Ovary (tissue), 9 donors: ENCODE results near the gene MAOB. TPM values are rescaled to one million over a fixed set of nuclear protein-coding genes. Genes with fewer than 3 reads are reported as not detected.

Experiments
- DNase-seq, 5 donors: peaks; one replicate each; pipeline ENCODE4 v3.0.0-alpha.2; 2019 to 2020
- H3K27ac ChIP-seq, 2 donors: fragments of 200-600 bp; one replicate each; pipeline versions ENCODE4 v1.5.1 to v1.8.0; 2019 to 2022
- H3K27me3 ChIP-seq: fragments of 200-600 bp; one replicate; pipeline ENCODE4 v1.8.0; 2022
- H3K36me3 ChIP-seq: fragments of 200-600 bp; sonication (generic); one replicate; pipeline ENCODE4 v1.5.1; 2019
- H3K4me1 ChIP-seq: one replicate; pipeline ENCODE4 v1.8.1; 2013; ENCODE audit warnings: mild to moderate bottlenecking, moderate library complexity; ENCODE audit not compliant: insufficient read depth
- H3K4me3 ChIP-seq: fragments of 200-600 bp; sonication (generic); one replicate; pipeline ENCODE4 v1.5.1; 2017
- H3K9me3 ChIP-seq, 2 donors: fragments of 200-600 bp in 1 of 2; sonication (generic) in 1 of 2; one replicate each; pipeline versions ENCODE4 v1.5.1 to v1.8.1; 2013 to 2019; ENCODE audit warnings: mild to moderate bottlenecking in 1 of 2, moderate library complexity in 1 of 2
- EP300 ChIP-seq: sonication (generic); formaldehyde crosslinking; IDR thresholded peaks from one replicate; pipeline ENCODE4 v1.6.1; 2017; ENCODE audit warnings: antibody characterized with exemption
- POLR2A ChIP-seq: fragments of 450-650 bp; IDR thresholded peaks from one replicate; pipeline ENCODE4 v1.6.1; 2017; ENCODE audit warnings: antibody characterized with exemption, mild to moderate bottlenecking, moderate library complexity
- WGBS, 3 donors: extraction: QIAGEN DNeasy Blood & Tissue Kit in 1 of 3; methylation state at CpG; one replicate each; pipeline versions ENCODE4 v1.1.5 to v1.1.7; 2013 to 2017; 5-methylcytosine and 5-hydroxymethylcytosine counted together
- intact Hi-C, 4 donors: fragments of 100-400 bp; cut with DNase I; formaldehyde crosslinking; loops; one replicate each; pipeline versions ENCODE4 v1.11.0 to v1.15.1; 2022 to 2023
- polyA plus RNA-seq, 2 donors: library from polyadenylated mRNA; stranded (reverse); fragments of 200-250 nt in 1 of 2; fragments of 350-450 nt in 1 of 2; fragmentation: Illumina TruSeq in 1 of 2; extraction: RNeasy Lipid Tissue Mini Kit (QIAGEN cat#74804) in 1 of 2; gene quantifications; one replicate each; pipeline ENCODE4 v1.2.3, GENCODE V29; 2013 to 2014
- total RNA-seq, 7 donors: library from RNA; depleted of rRNA in 2 of 7; stranded (reverse); fragments of >200 nt in 2 of 7; fragmentation: NEBNext Ultra II Directional in 3 of 7; extraction: Animal tissue kit (Norgen Biotek cat#: 25700) in 3 of 7; gene quantifications; one replicate each; pipeline versions ENCODE4 v1.1.0 to v1.2.4, GENCODE V29; 2016 to 2023
- TF ChIP-seq, protein P1 (sequence below), 3 donors: fragments of 450-650 bp in 2 of 3; fragments of 200-600 bp in 1 of 3; IDR thresholded peaks; one replicate each; pipeline versions ENCODE4 v1.5.1 to v1.8.0; 2016 to 2022; ENCODE audit warnings: antibody characterized with exemption in 3 of 3, mild to moderate bottlenecking in 1 of 3
- donor health status: DM: no; HTN: no; CAD: no; lungs with moderate emphysema.
- donor health status: DM: no; HTN: no; CAD: no.
- donor health status: Bipolar disorder and iron deficiency.
- donor health status: DM: yes; HTN: yes; CAD: no.
- donor health status: DM: no; HTN: no; CAD: no.
- donor health status: DM: yes; HTN: yes; CAD: no.

The MAOB gene
- total and polyA plus RNA-seq, 9 donors: 57.2 to 322 (median 180) TPM

- 89 to 98% (median 89%) methylated on average over 1 of the region's 1 CpG for WGBS, 3 donors
- H3K4me3 ChIP-seq: no peak overlapping the region
- no peak for DNase-seq
- no peak overlapping the region for H3K27ac ChIP-seq
- intact Hi-C loops: no loop called here
- H3K4me1 ChIP-seq: no peaks in the 10 kb centered on the region
- no peak for TF ChIP-seq EP300
- TF ChIP-seq POLR2A: no peak
- TF ChIP-seq, protein P1, sequence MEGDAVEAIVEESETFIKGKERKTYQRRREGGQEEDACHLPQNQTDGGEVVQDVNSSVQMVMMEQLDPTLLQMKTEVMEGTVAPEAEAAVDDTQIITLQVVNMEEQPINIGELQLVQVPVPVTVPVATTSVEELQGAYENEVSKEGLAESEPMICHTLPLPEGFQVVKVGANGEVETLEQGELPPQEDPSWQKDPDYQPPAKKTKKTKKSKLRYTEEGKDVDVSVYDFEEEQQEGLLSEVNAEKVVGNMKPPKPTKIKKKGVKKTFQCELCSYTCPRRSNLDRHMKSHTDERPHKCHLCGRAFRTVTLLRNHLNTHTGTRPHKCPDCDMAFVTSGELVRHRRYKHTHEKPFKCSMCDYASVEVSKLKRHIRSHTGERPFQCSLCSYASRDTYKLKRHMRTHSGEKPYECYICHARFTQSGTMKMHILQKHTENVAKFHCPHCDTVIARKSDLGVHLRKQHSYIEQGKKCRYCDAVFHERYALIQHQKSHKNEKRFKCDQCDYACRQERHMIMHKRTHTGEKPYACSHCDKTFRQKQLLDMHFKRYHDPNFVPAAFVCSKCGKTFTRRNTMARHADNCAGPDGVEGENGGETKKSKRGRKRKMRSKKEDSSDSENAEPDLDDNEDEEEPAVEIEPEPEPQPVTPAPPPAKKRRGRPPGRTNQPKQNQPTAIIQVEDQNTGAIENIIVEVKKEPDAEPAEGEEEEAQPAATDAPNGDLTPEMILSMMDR (IDR thresholded peaks at IDR 0.05): no peak
- H3K36me3 ChIP-seq: no peaks in the 10 kb centered on the region
- no peaks in the 10 kb centered on the region for H3K27me3 ChIP-seq
- H3K9me3 ChIP-seq: no peaks in the 10 kb centered on the region
Measured at GRCh38 chrX:43717161-43717560, 165.1 kb downstream of the MAOB start.

- no peaks in the 10 kb centered on the region for H3K36me3 ChIP-seq
- no peak overlapping the region for H3K4me3 ChIP-seq
- TF ChIP-seq POLR2A: no peak
- TF ChIP-seq EP300: no peak
- TF ChIP-seq, protein P1 (IDR thresholded peaks at IDR 0.05): no peak
- no peaks in the 10 kb centered on the region for H3K4me1 ChIP-seq
- H3K27ac ChIP-seq: no peak overlapping the region
- intact Hi-C loops: no loop called here
- no peaks in the 10 kb centered on the region for H3K27me3 ChIP-seq
- 67 to 94% (median 85%) methylated on average over 1 of the region's 1 CpG for WGBS, 3 donors
- no peak for DNase-seq
- no peaks in the 10 kb centered on the region for H3K9me3 ChIP-seq
Measured at GRCh38 chrX:43716696-43717095, 165.6 kb downstream of the MAOB start.

Other genes starting within 250 kb of the MAOB start
- 100 to 1,000 TPM in 2 of 7 donors, 10 to 100 TPM in 5; 30.7 to 121 (median 77.4) TPM for gene MAOA, start 226.2 kb downstream of the MAOB start, total RNA-seq
- 10 to 100 TPM; 74.0 to 74.2 TPM for gene MAOA, start 226.2 kb downstream of the MAOB start, polyA plus RNA-seq
- 10 to 100 TPM in 6 of 7 donors, 1 to 10 TPM in 1; 4.9 to 50.7 (median 17.4) TPM for gene NDP, start 90.9 kb upstream of the MAOB start, total RNA-seq
- gene NDP, start 90.9 kb upstream of the MAOB start, polyA plus RNA-seq: 10 to 100 TPM; 19.9 to 82.7 TPM